Lower lobe of right lung (tissue), 2 donors: ENCODE data around the gene DNAH11. TPM values are rescaled to one million over a fixed set of nuclear protein-coding genes. Genes with fewer than 3 reads are reported as not detected.

Experiments
- ATAC-seq, 2 donors: fragments of 200-7000 bp; cut with Tn5 transposase; one replicate each; pipeline ENCODE4 v1.9.1; 2020 to 2022; ENCODE audit warnings: mild to moderate bottlenecking in 2 of 2, moderate library complexity in 2 of 2
- DNase-seq: peaks from one replicate; pipeline ENCODE4 v3.0.0-alpha.2; 2020
- H3K27ac ChIP-seq: fragments of 200-600 bp; one replicate; pipeline ENCODE4 v1.8.0; 2022
- H3K27me3 ChIP-seq: fragments of 200-600 bp; one replicate; pipeline ENCODE4 v1.8.0; 2022; ENCODE audit warnings: low read depth
- H3K36me3 ChIP-seq: fragments of 200-600 bp; one replicate; pipeline ENCODE4 v1.8.0; 2022; ENCODE audit warnings: mild to moderate bottlenecking
- H3K4me1 ChIP-seq: fragments of 200-600 bp; one replicate; pipeline ENCODE4 v1.8.0; 2022
- H3K4me3 ChIP-seq: fragments of 200-600 bp; one replicate; pipeline ENCODE4 v1.8.0; 2022; ENCODE audit warnings: mild to moderate bottlenecking
- H3K9me3 ChIP-seq: fragments of 200-600 bp; one replicate; pipeline ENCODE4 v1.8.0; 2022
- CTCF ChIP-seq: fragments of 200-600 bp; IDR thresholded peaks from one replicate; pipeline ENCODE4 v1.8.0; 2022; ENCODE audit warnings: antibody characterized with exemption, mild to moderate bottlenecking
- intact Hi-C: fragments of 100-400 bp; cut with DNase I; formaldehyde crosslinking; loops from one replicate; pipeline ENCODE4 v1.11.0; 2022
- total RNA-seq: library from RNA; stranded (reverse); fragmentation: NEBNext Ultra II Directional; extraction: Animal tissue kit (Norgen Biotek cat#: 25700); gene quantifications from one replicate; pipeline ENCODE4 v1.2.1, GENCODE V29; 2021
- donor health status: DM: no; HTN: yes; CAD: no; lungs with severe emphysema.

The DNAH11 gene
- total RNA-seq, 1 donor from 2014 or later = 8.9 TPM

DNA sequence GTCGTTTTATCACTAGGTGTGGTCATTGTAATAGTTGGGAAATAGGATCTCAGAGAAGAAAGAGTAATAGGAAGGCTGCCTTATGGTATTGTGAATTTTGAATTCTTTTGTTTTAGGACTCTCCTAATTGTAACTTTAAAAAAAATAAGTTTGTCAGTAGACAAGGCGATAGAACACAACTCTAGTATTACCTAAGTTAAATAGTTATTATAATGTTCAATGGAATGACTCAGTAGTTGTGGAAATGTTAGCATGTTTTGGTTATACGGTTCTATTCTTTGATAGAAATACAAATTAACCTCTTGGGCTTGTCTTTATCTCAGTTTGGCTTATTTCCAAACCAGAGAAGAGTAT, 1.4 kb downstream of the DNAH11 start:
- no peak for ATAC-seq
- no peak overlapping the region for H3K4me3 ChIP-seq
- no peak for DNase-seq
- no peaks in the 10 kb centered on the region for H3K9me3 ChIP-seq
- no peak for TF ChIP-seq CTCF
- no peaks in the 10 kb centered on the region for H3K36me3 ChIP-seq
- H3K27ac ChIP-seq = no peak overlapping the region
- intact Hi-C loops = no loop called here
- peaks cover 31% of the 10 kb centered on the region for H3K27me3 ChIP-seq
- H3K4me1 ChIP-seq = peaks cover 18% of the 10 kb centered on the region

DNA sequence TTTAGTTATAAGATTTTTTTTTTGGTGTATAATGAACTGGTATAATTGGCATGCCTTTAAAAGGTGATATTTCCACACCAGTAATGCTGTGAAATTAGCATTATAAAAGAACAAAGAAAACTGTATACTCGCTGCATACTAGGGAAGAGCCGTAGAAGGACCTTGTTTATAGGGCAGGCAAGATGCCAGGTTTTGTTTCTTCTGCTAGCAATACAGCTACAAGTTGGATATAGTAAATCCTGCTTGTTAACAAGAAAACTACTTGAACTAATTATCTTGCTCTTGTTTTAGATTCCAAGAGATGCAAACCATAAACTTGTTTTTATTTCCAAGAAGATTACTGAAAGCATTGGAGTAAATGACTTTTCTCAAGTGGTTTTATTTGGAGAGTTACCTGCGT, 1.9 kb downstream of the DNAH11 start:
- no peaks in the 10 kb centered on the region for H3K36me3 ChIP-seq
- H3K4me3 ChIP-seq = no peak overlapping the region
- DNase-seq (no peak), ATAC-seq (no peak)
- intact Hi-C loops = no loop called here
- H3K27ac ChIP-seq = no peak overlapping the region
- H3K9me3 ChIP-seq = no peaks in the 10 kb centered on the region
- TF ChIP-seq CTCF = no peak
- H3K27me3 ChIP-seq = peaks cover 31% of the 10 kb centered on the region
- H3K4me1 ChIP-seq = peaks cover 18% of the 10 kb centered on the region

DNA sequence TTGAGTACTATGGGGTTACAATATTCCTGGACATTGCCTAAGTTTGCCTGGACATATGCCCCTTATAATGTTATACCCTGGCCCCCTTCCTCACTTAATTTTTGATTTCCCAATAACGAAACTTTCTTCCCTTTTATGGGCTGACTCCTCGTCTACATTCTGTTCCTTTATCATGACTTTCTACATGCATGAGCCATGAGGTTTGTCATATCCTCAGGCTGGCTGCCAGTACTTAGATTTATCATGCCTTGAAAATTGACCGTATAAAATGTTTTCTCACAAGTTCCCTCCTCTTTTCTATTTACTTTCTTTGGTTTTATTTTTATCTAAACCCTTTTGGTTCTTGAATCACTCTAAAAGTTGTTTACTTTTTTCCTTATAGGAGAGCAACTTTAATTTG, 4.7 kb downstream of the DNAH11 start:
- Histone ChIP-seq H3K27ac (no peak overlapping the region), H3K4me1 (peaks cover 17% of the 10 kb centered on the region), H3K9me3 (no peaks in the 10 kb centered on the region), H3K36me3 (no peaks in the 10 kb centered on the region), H3K4me3 (no peak overlapping the region), H3K27me3 (peaks cover 16% of the 10 kb centered on the region)
- intact Hi-C loops = no loop called here
- no peak for TF ChIP-seq CTCF
- no peak for DNase-seq
- no peak for ATAC-seq

GRCh38 chr7:21548491-21548890, 5.7 kb downstream of the DNAH11 start:
- no peaks in the 10 kb centered on the region for H3K36me3 ChIP-seq
- intact Hi-C loops = no loop called here
- H3K27me3 ChIP-seq = peaks cover 6% of the 10 kb centered on the region
- no peak for DNase-seq
- no peak for TF ChIP-seq CTCF
- H3K4me1 ChIP-seq = peaks cover 7% of the 10 kb centered on the region
- H3K4me3 ChIP-seq = no peak overlapping the region
- ATAC-seq = no peak
- H3K9me3 ChIP-seq = no peaks in the 10 kb centered on the region
- H3K27ac ChIP-seq = no peak overlapping the region

DNA sequence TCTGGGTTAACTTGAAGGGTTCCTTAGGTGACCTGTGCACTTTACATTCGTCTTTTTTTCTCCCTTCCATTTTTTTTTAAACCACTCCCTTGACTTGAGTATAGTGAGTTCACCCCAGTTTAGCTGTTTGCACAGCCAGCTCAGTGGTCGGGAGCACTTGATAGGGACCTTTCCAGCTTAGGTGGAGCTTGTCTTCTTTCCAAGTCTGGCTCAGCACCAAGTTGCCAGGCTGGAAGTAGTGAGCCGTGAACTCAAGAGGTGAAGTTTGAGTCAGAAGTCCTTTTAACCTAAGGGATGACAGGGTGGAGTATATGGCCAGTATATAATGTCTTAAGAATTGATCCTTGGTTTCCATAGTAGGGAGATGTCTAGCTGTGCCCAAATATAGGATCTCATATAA, 7.2 kb downstream of the DNAH11 start:
- no peaks in the 10 kb centered on the region for H3K36me3 ChIP-seq
- intact Hi-C loops = no loop called here
- no peak overlapping the region for H3K4me3 ChIP-seq
- H3K9me3 ChIP-seq = no peaks in the 10 kb centered on the region
- H3K4me1 ChIP-seq = no peaks in the 10 kb centered on the region
- no peak for DNase-seq
- ATAC-seq = peak; percentile 27 to 47
- TF ChIP-seq CTCF = no peak
- H3K27ac ChIP-seq = no peak overlapping the region
- no peaks in the 10 kb centered on the region for H3K27me3 ChIP-seq
